Caki2 (cell line): ENCODE data around the gene VPREB3. TPM values are rescaled to one million over a fixed set of nuclear protein-coding genes. Genes with fewer than 3 reads are reported as not detected.

Experiments used
- DNase-seq: peaks from one replicate; pipeline ENCODE4 v3.0.0-alpha.2; 2015; ENCODE audit warnings: low read depth
- in situ Hi-C: cut with HindIII; loops from 2 replicates; pipeline ENCODE4 v1.10.0; 2016; ENCODE audit warnings: low sequenced_read_pairs, low pct_unique_long_range_greater_than_20kb, mixed read lengths
- total RNA-seq: library from RNA; depleted of rRNA; stranded (reverse); fragments of >200 nt; shearing (Covaris generic); gene quantifications from 2 replicates; pipeline ENCODE4 v1.2.3, GENCODE V29; 2014; ENCODE audit warnings: low replicate concordance; rRNA removed

VPREB3 gene
- total RNA-seq, 1 experiment from 2014 or later, result not detected

DNA sequence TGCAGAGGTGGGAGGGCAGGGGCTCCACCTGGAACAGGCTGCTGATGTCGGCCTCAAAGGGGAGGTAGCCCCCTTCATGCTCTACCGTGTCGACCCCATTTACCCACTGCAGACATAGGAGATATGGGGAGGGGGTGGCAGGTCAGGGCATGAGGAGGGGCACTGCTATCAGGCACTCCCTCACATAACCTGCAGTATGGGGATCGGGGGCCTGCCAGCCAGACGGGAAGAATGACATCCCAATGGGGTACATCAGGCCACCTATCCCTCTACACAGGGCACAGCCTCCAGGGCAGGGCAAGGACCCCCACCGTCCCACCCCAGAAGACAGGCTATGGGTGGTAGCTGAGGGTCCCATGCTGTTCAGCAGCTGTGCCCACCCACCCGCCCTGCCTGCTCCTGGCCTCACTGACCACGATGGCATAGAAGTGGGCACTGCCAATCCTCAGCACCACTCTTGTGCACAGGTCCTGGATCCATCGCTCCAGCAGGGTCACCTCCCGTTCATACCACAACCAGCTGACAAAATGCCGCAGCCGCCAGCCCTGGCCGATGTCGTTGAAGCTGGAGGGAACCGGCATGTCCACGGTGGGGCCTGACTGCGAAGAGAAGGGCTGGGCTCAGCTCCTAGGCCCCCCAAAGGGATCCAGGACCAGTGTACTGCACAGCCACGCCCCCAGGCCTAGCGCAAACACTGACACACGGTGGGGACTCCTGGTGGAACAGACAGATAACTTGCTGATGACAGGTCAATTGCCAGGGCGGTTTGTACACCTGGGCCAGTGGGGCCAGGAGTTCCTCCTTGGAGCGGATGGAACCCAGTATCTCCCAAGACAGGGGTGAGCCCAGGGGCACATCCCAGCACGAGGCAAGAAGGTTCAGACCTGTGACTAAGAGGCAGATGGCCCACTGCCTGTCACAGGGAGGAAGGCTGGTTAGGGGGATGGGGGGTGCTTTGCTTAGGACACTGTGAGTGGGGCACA lies 39.3 kb downstream of the VPREB3 start:
- in situ Hi-C loops, result no loop called here
- DNase-seq, result no peak

GRCh38 chr22:23713696-23714595 lies 40.3 kb downstream of the VPREB3 start:
- no peak for DNase-seq
- in situ Hi-C loops, result no loop called here

DNA sequence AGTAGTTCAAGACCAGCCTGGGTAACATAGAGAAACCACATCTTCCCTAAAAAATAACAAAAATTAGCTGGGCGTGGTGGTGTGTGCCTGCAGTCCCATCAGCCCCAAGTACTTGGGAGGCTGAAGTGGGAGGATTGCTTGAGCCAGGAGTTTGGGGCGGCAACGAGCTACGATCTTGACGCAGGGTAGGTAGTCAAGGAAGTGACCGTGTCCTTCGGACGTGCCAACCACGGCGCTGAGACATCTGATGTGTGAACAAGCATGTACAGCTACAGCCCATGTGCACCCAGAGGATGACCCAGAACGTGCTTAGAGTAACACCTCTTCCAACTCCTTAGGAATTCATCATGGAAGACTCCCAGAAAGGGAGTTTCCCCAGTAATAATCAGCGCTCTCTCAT lies 42.0 kb downstream of the VPREB3 start:
- DNase-seq, result no peak
- in situ Hi-C loops, result no loop called here

- DNase-seq, result no peak
- in situ Hi-C loops, result no loop called here
These were observed 45.1 kb downstream of the VPREB3 start for GRCh38 chr22:23709107-23709506.

DNA sequence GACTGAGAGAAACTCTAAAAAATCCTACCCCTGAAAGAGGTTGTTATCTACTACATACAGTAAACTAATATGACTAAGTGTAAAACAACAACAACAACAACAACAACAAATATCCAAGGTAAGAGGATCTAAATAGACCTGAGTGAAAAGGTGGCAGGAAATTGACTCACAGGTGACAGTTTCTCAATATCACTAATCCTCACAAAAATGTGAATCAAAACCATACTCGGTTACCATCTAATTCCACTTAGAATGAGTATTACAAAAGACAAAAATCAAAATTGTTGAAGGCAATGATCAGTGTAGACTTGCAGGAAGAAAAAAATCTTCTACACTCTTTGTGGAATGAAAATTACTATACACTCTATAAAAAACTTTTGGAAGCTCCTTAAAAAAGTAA lies 46.0 kb downstream of the VPREB3 start:
- no peak for DNase-seq
- in situ Hi-C loops, result no loop called here

- no peak for DNase-seq
- in situ Hi-C loops, result no loop called here
These were observed 48.9 kb downstream of the VPREB3 start for GRCh38 chr22:23705358-23705757.

GRCh38 chr22:23704829-23705228 lies 49.4 kb downstream of the VPREB3 start:
- in situ Hi-C loops, result no loop called here
- no peak for DNase-seq

DNA sequence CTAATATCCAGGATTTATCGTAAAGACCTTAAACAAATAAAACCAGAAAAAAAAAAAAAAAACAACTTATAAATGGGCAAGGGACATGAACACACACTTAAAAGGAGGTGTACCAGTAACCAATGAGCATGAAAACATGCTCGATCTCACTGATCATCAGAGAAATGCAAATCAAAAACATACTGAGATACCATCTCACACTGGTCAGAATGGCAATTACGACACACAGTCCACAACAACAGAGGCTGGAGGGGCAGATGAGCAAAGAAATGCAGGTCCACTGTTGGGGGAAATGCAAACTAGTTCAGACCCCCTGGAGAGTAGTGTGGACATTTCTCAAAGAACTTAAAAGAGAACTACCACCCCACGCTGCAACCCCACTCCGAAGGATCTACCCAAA lies 50.2 kb downstream of the VPREB3 start:
- DNase-seq, result no peak
- in situ Hi-C loops, result no loop called here

Other genes with a start within 250 kb of the VPREB3 start
- not detected in 2 replicates for gene IGLL1, start 174.1 kb downstream of the VPREB3 start, total RNA-seq
- not detected in 2 replicates for gene DRICH1, start 122.1 kb downstream of the VPREB3 start, total RNA-seq
- not detected in 2 replicates for gene RGL4, start 63.4 kb downstream of the VPREB3 start, total RNA-seq
- gene ZNF70, start 3.3 kb downstream of the VPREB3 start, total RNA-seq, result 7.7 and 9.0 TPM in 2 replicates
- not detected in 2 replicates for gene C22orf15, start 8.6 kb upstream of the VPREB3 start, total RNA-seq
- 3.1 and 16.0 TPM in 2 replicates for gene CHCHD10, start 13.5 kb upstream of the VPREB3 start, total RNA-seq
- 16.2 and 36.3 TPM in 2 replicates for gene MMP11, start 18.4 kb upstream of the VPREB3 start, total RNA-seq
- gene SMARCB1, start 32.5 kb upstream of the VPREB3 start, total RNA-seq, result 153 and 163 TPM in 2 replicates
- gene DERL3, start 84.6 kb upstream of the VPREB3 start, total RNA-seq, result 8.9 and 12.5 TPM in 2 replicates
- gene SLC2A11, start 103.5 kb upstream of the VPREB3 start, total RNA-seq, result 20.2 and 101 TPM in 2 replicates
- 1,968 and 2,027 TPM in 2 replicates for gene MIF, start 140.0 kb upstream of the VPREB3 start, total RNA-seq
- gene GSTT2B, start 206.8 kb upstream of the VPREB3 start, total RNA-seq, result 0.81 and 2.5 TPM in 2 replicates
- gene DDTL, start 212.5 kb upstream of the VPREB3 start, total RNA-seq, result 0.10 TPM in 1 of 2 replicates, not detected in the other
- gene DDT, start 220.0 kb upstream of the VPREB3 start, total RNA-seq, result 213 and 296 TPM in 2 replicates
- gene GSTT2, start 225.7 kb upstream of the VPREB3 start, total RNA-seq, result not detected in 2 replicates